Measurements from ENCODE around the gene ATM.

Gene ATM

GRCh38 chr11:108343714-108344113, 120.8 kb downstream of the ATM start:
- H3K27ac ChIP-seq: no peak overlapping the region
- no peak for TF ChIP-seq CTCF (conservative IDR thresholded peaks at IDR 0.05)

GRCh38 chr11:108345767-108346166, 122.9 kb downstream of the ATM start:
- H3K27ac ChIP-seq: no peak overlapping the region
- no peak for TF ChIP-seq CTCF (conservative IDR thresholded peaks at IDR 0.05)

GRCh38 chr11:108346451-108346850, 123.6 kb downstream of the ATM start:
- no peak overlapping the region for H3K27ac ChIP-seq
- TF ChIP-seq CTCF (conservative IDR thresholded peaks at IDR 0.05): no peak

- no peak for TF ChIP-seq CTCF (conservative IDR thresholded peaks at IDR 0.05)
- no peak overlapping the region for H3K27ac ChIP-seq
Measured at GRCh38 chr11:108351468-108351867, 128.6 kb downstream of the ATM start.

GRCh38 chr11:108364159-108364558, 141.3 kb downstream of the ATM start:
- no peak for TF ChIP-seq CTCF (conservative IDR thresholded peaks at IDR 0.05)
- no peak overlapping the region for H3K27ac ChIP-seq

GRCh38 chr11:108368134-108368533, 145.3 kb downstream of the ATM start:
- peak overlapping the region; percentile 8 for H3K27ac ChIP-seq
- TF ChIP-seq CTCF (conservative IDR thresholded peaks at IDR 0.05): no peak

- H3K27ac ChIP-seq: peak overlapping the region; percentile 8
- no peak for TF ChIP-seq CTCF (conservative IDR thresholded peaks at IDR 0.05)
Measured at GRCh38 chr11:108369064-108369463, 146.2 kb downstream of the ATM start.

GRCh38 chr11:108370315-108370714, 147.4 kb downstream of the ATM start:
- peak overlapping the region; percentile 44 for H3K27ac ChIP-seq
- no peak for TF ChIP-seq CTCF (conservative IDR thresholded peaks at IDR 0.05)

Data from VCaP (cell line).